ENCODE data around the gene ANKH.

GRCh38 chr5:14914193-14914592 lies 42.6 kb upstream of the ANKH start:
- TF ChIP-seq, protein P1, sequence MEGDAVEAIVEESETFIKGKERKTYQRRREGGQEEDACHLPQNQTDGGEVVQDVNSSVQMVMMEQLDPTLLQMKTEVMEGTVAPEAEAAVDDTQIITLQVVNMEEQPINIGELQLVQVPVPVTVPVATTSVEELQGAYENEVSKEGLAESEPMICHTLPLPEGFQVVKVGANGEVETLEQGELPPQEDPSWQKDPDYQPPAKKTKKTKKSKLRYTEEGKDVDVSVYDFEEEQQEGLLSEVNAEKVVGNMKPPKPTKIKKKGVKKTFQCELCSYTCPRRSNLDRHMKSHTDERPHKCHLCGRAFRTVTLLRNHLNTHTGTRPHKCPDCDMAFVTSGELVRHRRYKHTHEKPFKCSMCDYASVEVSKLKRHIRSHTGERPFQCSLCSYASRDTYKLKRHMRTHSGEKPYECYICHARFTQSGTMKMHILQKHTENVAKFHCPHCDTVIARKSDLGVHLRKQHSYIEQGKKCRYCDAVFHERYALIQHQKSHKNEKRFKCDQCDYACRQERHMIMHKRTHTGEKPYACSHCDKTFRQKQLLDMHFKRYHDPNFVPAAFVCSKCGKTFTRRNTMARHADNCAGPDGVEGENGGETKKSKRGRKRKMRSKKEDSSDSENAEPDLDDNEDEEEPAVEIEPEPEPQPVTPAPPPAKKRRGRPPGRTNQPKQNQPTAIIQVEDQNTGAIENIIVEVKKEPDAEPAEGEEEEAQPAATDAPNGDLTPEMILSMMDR (conservative IDR thresholded peaks at IDR 0.05 in 1 of 2, IDR thresholded peaks at IDR 0.05 in 1 of 2; ENCODE audit: extremely low read depth in 1 of 2, insufficient read depth in 1 of 2, low read depth in 1 of 2, low read length in 2 of 2) = no peak
- TF ChIP-seq EZH2 (IDR thresholded peaks at IDR 0.05; ENCODE audit: borderline replicate concordance, low read length) = no peak
